Ovary (tissue), 9 donors: ENCODE data around the gene NOP53. TPM values are rescaled to one million over a fixed set of nuclear protein-coding genes. Genes with fewer than 3 reads are reported as not detected.
"Not testable (repeated sequence)": the region's sequence is repeated elsewhere in the genome, so short reads cannot be mapped to it uniquely, and the experiment has no call there.

ENCODE experiments used
- DNase-seq, 5 donors: peaks; one replicate each; pipeline ENCODE4 v3.0.0-alpha.2; 2019 to 2020
- H3K27ac ChIP-seq, 2 donors: fragments of 200-600 bp; one replicate each; pipeline versions ENCODE4 v1.5.1 to v1.8.0; 2019 to 2022
- H3K27me3 ChIP-seq: fragments of 200-600 bp; one replicate; pipeline ENCODE4 v1.8.0; 2022
- H3K36me3 ChIP-seq: fragments of 200-600 bp; sonication (generic); one replicate; pipeline ENCODE4 v1.5.1; 2019
- H3K4me1 ChIP-seq: one replicate; pipeline ENCODE4 v1.8.1; 2013; ENCODE audit warnings: mild to moderate bottlenecking, moderate library complexity; ENCODE audit not compliant: insufficient read depth
- H3K4me3 ChIP-seq: fragments of 200-600 bp; sonication (generic); one replicate; pipeline ENCODE4 v1.5.1; 2017
- H3K9me3 ChIP-seq, 2 donors: fragments of 200-600 bp in 1 of 2; sonication (generic) in 1 of 2; one replicate each; pipeline versions ENCODE4 v1.5.1 to v1.8.1; 2013 to 2019; ENCODE audit warnings: mild to moderate bottlenecking in 1 of 2, moderate library complexity in 1 of 2
- CTCF ChIP-seq, 3 donors: fragments of 450-650 bp in 2 of 3; fragments of 200-600 bp in 1 of 3; IDR thresholded peaks; one replicate each; pipeline versions ENCODE4 v1.5.1 to v1.8.0; 2016 to 2022; ENCODE audit warnings: antibody characterized with exemption in 3 of 3, mild to moderate bottlenecking in 1 of 3
- EP300 ChIP-seq: sonication (generic); formaldehyde crosslinking; IDR thresholded peaks from one replicate; pipeline ENCODE4 v1.6.1; 2017; ENCODE audit warnings: antibody characterized with exemption
- POLR2A ChIP-seq: fragments of 450-650 bp; IDR thresholded peaks from one replicate; pipeline ENCODE4 v1.6.1; 2017; ENCODE audit warnings: antibody characterized with exemption, mild to moderate bottlenecking, moderate library complexity
- WGBS, 3 donors: extraction: QIAGEN DNeasy Blood & Tissue Kit in 1 of 3; methylation state at CpG; one replicate each; pipeline versions ENCODE4 v1.1.5 to v1.1.7; 2013 to 2017; 5-methylcytosine and 5-hydroxymethylcytosine counted together
- intact Hi-C, 4 donors: fragments of 100-400 bp; cut with DNase I; formaldehyde crosslinking; loops; one replicate each; pipeline versions ENCODE4 v1.11.0 to v1.15.1; 2022 to 2023
- polyA plus RNA-seq, 2 donors: library from polyadenylated mRNA; stranded (reverse); fragments of 200-250 nt in 1 of 2; fragments of 350-450 nt in 1 of 2; fragmentation: Illumina TruSeq in 1 of 2; extraction: RNeasy Lipid Tissue Mini Kit (QIAGEN cat#74804) in 1 of 2; gene quantifications; one replicate each; pipeline ENCODE4 v1.2.3, GENCODE V29; 2013 to 2014
- total RNA-seq, 7 donors: library from RNA; depleted of rRNA in 2 of 7; stranded (reverse); fragments of >200 nt in 2 of 7; fragmentation: NEBNext Ultra II Directional in 3 of 7; extraction: Animal tissue kit (Norgen Biotek cat#: 25700) in 3 of 7; gene quantifications; one replicate each; pipeline versions ENCODE4 v1.1.0 to v1.2.4, GENCODE V29; 2016 to 2023
- donor health status: DM: no; HTN: no; CAD: no; lungs with moderate emphysema.
- donor health status: DM: no; HTN: no; CAD: no.
- donor health status: Bipolar disorder and iron deficiency.
- donor health status: DM: yes; HTN: yes; CAD: no.
- donor health status: DM: no; HTN: no; CAD: no.
- donor health status: DM: yes; HTN: yes; CAD: no.

Gene NOP53
- total and polyA plus RNA-seq, 9 donors = 591 to 1,198 (median 727) TPM

GRCh38 chr19:47797996-47798903, 52.9 kb downstream of the NOP53 start:
- Histone ChIP-seq H3K4me3 (no peak overlapping the region), H3K36me3 (no peaks in the 10 kb centered on the region), H3K27me3 (no peaks in the 10 kb centered on the region), H3K4me1 (no peaks in the 10 kb centered on the region), H3K9me3 (no peaks in the 10 kb centered on the region), H3K27ac (no peak overlapping the region)
- intact Hi-C loops = loop anchor here in 1 of 4 donors (10.0 kb wide), 1 partner anchor 103 kb away; no protein-coding TSS in a partner anchor
- TF ChIP-seq POLR2A = no peak
- TF ChIP-seq CTCF (IDR thresholded peaks at IDR 0.05) = no peak
- no peak for TF ChIP-seq EP300
- 34 to 47% (median 43%) methylated on average over 14 of the region's 14 CpGs for whole genome bisulfite sequencing, 3 donors
- no peak for DNase-seq

- TF ChIP-seq POLR2A (no peak), CTCF (IDR thresholded peaks at IDR 0.05) (no peak), EP300 (no peak)
- no peak for DNase-seq
- H3K4me1 ChIP-seq = no peaks in the 10 kb centered on the region
- no peaks in the 10 kb centered on the region for H3K36me3 ChIP-seq
- H3K27ac ChIP-seq = no peak overlapping the region
- intact Hi-C loops = loop anchor here in 1 of 4 donors (10.0 kb wide), 1 partner anchor 104 kb away; no protein-coding TSS in a partner anchor
- H3K9me3 ChIP-seq = no peaks in the 10 kb centered on the region
- 82 to 87% (median 83%) methylated on average over 4 of the region's 4 CpGs for WGBS, 3 donors
- no peaks in the 10 kb centered on the region for H3K27me3 ChIP-seq
- no peak overlapping the region for H3K4me3 ChIP-seq
These were observed 53.5 kb downstream of the NOP53 start for GRCh38 chr19:47798904-47799266.

- Histone ChIP-seq H3K4me3 (no peak overlapping the region), H3K27me3 (no peaks in the 10 kb centered on the region), H3K27ac (no peak overlapping the region), H3K9me3 (no peaks in the 10 kb centered on the region), H3K4me1 (no peaks in the 10 kb centered on the region), H3K36me3 (no peaks in the 10 kb centered on the region)
- TF ChIP-seq POLR2A (no peak), CTCF (IDR thresholded peaks at IDR 0.05) (no peak), EP300 (no peak)
- intact Hi-C loops = no loop called here
- 90 to 94% (median 93%) methylated on average over 4 of the region's 4 CpGs for WGBS, 3 donors
- DNase-seq = no peak
These were observed 55.9 kb downstream of the NOP53 start for GRCh38 chr19:47801270-47801669.

GRCh38 chr19:47802521-47803043, 57.2 kb downstream of the NOP53 start:
- TF ChIP-seq EP300 = no peak
- no peak for TF ChIP-seq CTCF (IDR thresholded peaks at IDR 0.05)
- no peak for TF ChIP-seq POLR2A
- intact Hi-C loops = no loop called here
- H3K36me3 ChIP-seq = no peaks in the 10 kb centered on the region
- no peak overlapping the region for H3K27ac ChIP-seq
- DNase-seq = no peak
- WGBS, 3 donors = 85 to 87% (median 87%) methylated on average over 19 to 25 of the region's 25 CpGs
- no peaks in the 10 kb centered on the region for H3K4me1 ChIP-seq
- no peaks in the 10 kb centered on the region for H3K9me3 ChIP-seq
- H3K4me3 ChIP-seq = no peak overlapping the region
- H3K27me3 ChIP-seq = no peaks in the 10 kb centered on the region

- H3K4me1 ChIP-seq, H3K27me3 ChIP-seq, H3K9me3 ChIP-seq, H3K4me3 ChIP-seq, H3K27ac ChIP-seq, H3K36me3 ChIP-seq, DNase-seq, intact Hi-C loops: not testable (repeated sequence)
- WGBS, 3 donors = 83 to 84% methylated on average over 17 to 21 of the region's 21 CpGs; no CpG with 5 or more reads in 1 of the 3 donors
These were observed 57.8 kb downstream of the NOP53 start for GRCh38 chr19:47803148-47803547.

- H3K4me3 ChIP-seq, H3K9me3 ChIP-seq, intact Hi-C loops, H3K4me1 ChIP-seq, H3K27me3 ChIP-seq, H3K36me3 ChIP-seq, DNase-seq, H3K27ac ChIP-seq: not testable (repeated sequence)
- WGBS, 3 donors = 93% methylated on average over 12 of the region's 12 CpGs; no CpG with 5 or more reads in 2 of the 3 donors
These were observed 58.3 kb downstream of the NOP53 start for GRCh38 chr19:47803671-47804070.

- H3K4me3 ChIP-seq, DNase-seq, intact Hi-C loops, H3K27me3 ChIP-seq, H3K36me3 ChIP-seq, H3K4me1 ChIP-seq, H3K9me3 ChIP-seq, H3K27ac ChIP-seq: not testable (repeated sequence)
- WGBS, 3 donors = 69 to 81% (median 74%) methylated on average over 4 to 5 of the region's 5 CpGs
These were observed 59.1 kb downstream of the NOP53 start, which contains the start of gene TPRX1 for GRCh38 chr19:47804451-47804850. TPRX1 (minus strand) TSS chr19:47804551; CDS start chr19:47804539, 12 bp downstream.
